Suppressor macrophage treated with lipopolysaccharide for 1 hour (primary cell): ENCODE data around the gene XPR1.
A peak's percentile ranks its signal among the peaks of the same experiment; 100 is the strongest.

ENCODE experiments used
- DNase-seq, 3 donors: peaks; one replicate each; pipeline ENCODE4 v3.0.0-alpha.2; 2020 to 2022

Gene XPR1

GRCh38 chr1:180615493-180616290 is 16.1 kb upstream of the XPR1 start:
- DNase-seq = no peak

GRCh38 chr1:180616439-180616838 is 15.4 kb upstream of the XPR1 start:
- DNase-seq = no peak

- peak in 2 of 3 donors; percentile 28 to 39 for DNase-seq
Observed at GRCh38 chr1:180617774-180618395, 13.9 kb upstream of the XPR1 start.

GRCh38 chr1:180620581-180620980 is 11.2 kb upstream of the XPR1 start:
- no peak for DNase-seq

GRCh38 chr1:180622658-180623508 is 8.9 kb upstream of the XPR1 start:
- DNase-seq = no peak

GRCh38 chr1:180623579-180624347 is 8.1 kb upstream of the XPR1 start:
- DNase-seq = no peak

GRCh38 chr1:180626711-180627110 is 5.1 kb upstream of the XPR1 start:
- no peak for DNase-seq

- no peak for DNase-seq
Observed at GRCh38 chr1:180627411-180627810, 4.4 kb upstream of the XPR1 start.

GRCh38 chr1:180628646-180629045 is 3.2 kb upstream of the XPR1 start:
- DNase-seq = no peak

- no peak for DNase-seq
Observed at GRCh38 chr1:180630408-180631193, 1.2 kb upstream of the XPR1 start.

- DNase-seq = no peak
Observed at GRCh38 chr1:180631194-180631765, 542 bp upstream of the XPR1 start.

- peak; percentile 58 to 83 (median 66) for DNase-seq
Observed at GRCh38 chr1:180632326-180633056, 669 bp downstream of the XPR1 start.

GRCh38 chr1:180633057-180634056 is 1.5 kb downstream of the XPR1 start:
- peak in 2 of 3 donors; percentile 20 to 35 for DNase-seq

GRCh38 chr1:180636138-180636537 is 4.3 kb downstream of the XPR1 start:
- no peak for DNase-seq

- no peak for DNase-seq
Observed at GRCh38 chr1:180639871-180640270, 8.0 kb downstream of the XPR1 start.

GRCh38 chr1:180640531-180640949 is 8.7 kb downstream of the XPR1 start:
- DNase-seq = no peak

- no peak for DNase-seq
Observed at GRCh38 chr1:180641662-180642061, 9.8 kb downstream of the XPR1 start.

- no peak for DNase-seq
Observed at GRCh38 chr1:180642781-180643180, 11.0 kb downstream of the XPR1 start.

GRCh38 chr1:180643693-180644092 is 11.9 kb downstream of the XPR1 start:
- DNase-seq = no peak
